HG03103 (cell line): ENCODE data around the gene SEMA3G.

ENCODE experiments used
- ATAC-seq: cut with Tn5 transposase; IDR thresholded peaks from one replicate; pipeline ENCODE4 v1.9.1; 2021; ENCODE audit warnings: low read depth; ENCODE audit not compliant: unreplicated experiment

Gene SEMA3G

GRCh38 chr3:52397676-52398399 lies 47.1 kb downstream of the SEMA3G start:
- ATAC-seq, result no peak

GRCh38 chr3:52396907-52397591 lies 47.9 kb downstream of the SEMA3G start:
- ATAC-seq, result no peak

- ATAC-seq, result no peak
Measured at GRCh38 chr3:52396011-52396906, 48.6 kb downstream of the SEMA3G start.

GRCh38 chr3:52395503-52395865 lies 49.4 kb downstream of the SEMA3G start:
- no peak for ATAC-seq

GRCh38 chr3:52394751-52395502 lies 50.0 kb downstream of the SEMA3G start:
- ATAC-seq, result no peak

- no peak for ATAC-seq
Measured at GRCh38 chr3:52393959-52394670, 50.8 kb downstream of the SEMA3G start.

- ATAC-seq, result no peak
Measured at GRCh38 chr3:52393131-52393807, 51.6 kb downstream of the SEMA3G start.

- no peak for ATAC-seq
Measured at GRCh38 chr3:52392216-52392930, 52.5 kb downstream of the SEMA3G start.

- ATAC-seq, result no peak
Measured at GRCh38 chr3:52391096-52391495, 53.8 kb downstream of the SEMA3G start.

- ATAC-seq, result no peak
Measured at GRCh38 chr3:52388933-52389332, 56.0 kb downstream of the SEMA3G start.

GRCh38 chr3:52388348-52388821 lies 56.5 kb downstream of the SEMA3G start:
- no peak for ATAC-seq

GRCh38 chr3:52387481-52387880 lies 57.4 kb downstream of the SEMA3G start:
- no peak for ATAC-seq

GRCh38 chr3:52385157-52385556 lies 59.7 kb downstream of the SEMA3G start:
- ATAC-seq, result no peak

- ATAC-seq, result no peak
Measured at GRCh38 chr3:52384019-52384761, 60.7 kb downstream of the SEMA3G start.

GRCh38 chr3:52383446-52383845 lies 61.5 kb downstream of the SEMA3G start:
- no peak for ATAC-seq
